Suprapubic skin (tissue), 4 donors: ENCODE data around the gene MAPKAPK3.

ENCODE experiments used
- POLR2A ChIP-seq, 2 donors: fragments of 450-650 bp; IDR thresholded peaks; one replicate each; pipeline ENCODE4 v1.6.1; 2017; ENCODE audit warnings: antibody characterized with exemption in 2 of 2, mild to moderate bottlenecking in 2 of 2, moderate library complexity in 2 of 2
- POLR2AphosphoS5 ChIP-seq, 3 donors: sonication (generic); formaldehyde crosslinking; IDR thresholded peaks; one replicate each; pipeline ENCODE4 v1.6.1; 2017; ENCODE audit warnings: antibody characterized with exemption in 3 of 3
- TF ChIP-seq, protein P1 (sequence below), 2 donors: fragments of 200-600 bp in 1 of 2; fragments of 450-650 bp in 1 of 2; sonication (generic) in 1 of 2; IDR thresholded peaks; one replicate each; pipeline ENCODE4 v1.5.1; 2016 to 2019; ENCODE audit warnings: antibody characterized with exemption in 2 of 2, mild to moderate bottlenecking in 1 of 2, moderate library complexity in 1 of 2

DNA sequence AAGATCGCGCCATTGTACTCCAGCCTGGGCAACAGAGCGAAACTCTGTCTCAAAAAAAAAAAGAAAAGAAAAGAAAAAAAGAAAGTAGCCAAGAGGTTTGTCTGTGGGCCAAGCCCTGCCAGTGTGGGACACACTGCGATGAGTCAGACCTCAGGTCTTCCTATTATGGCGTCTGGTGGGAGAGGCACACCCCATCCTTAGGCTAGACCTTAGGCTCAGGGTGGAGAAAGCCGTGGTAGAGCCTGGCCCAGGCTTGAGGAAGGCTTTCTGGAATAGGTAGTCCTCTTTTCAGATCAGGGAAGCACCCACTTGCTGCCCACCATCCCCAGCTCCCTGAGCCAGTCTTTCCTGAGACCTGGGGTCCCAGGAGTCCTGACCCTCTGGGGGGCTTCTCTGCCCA, 41.6 kb upstream of the MAPKAPK3 start:
- TF ChIP-seq POLR2AphosphoS5 (IDR thresholded peaks at IDR 0.05) (no peak), POLR2A (IDR thresholded peaks at IDR 0.05) (no peak)
- TF ChIP-seq, protein P1, sequence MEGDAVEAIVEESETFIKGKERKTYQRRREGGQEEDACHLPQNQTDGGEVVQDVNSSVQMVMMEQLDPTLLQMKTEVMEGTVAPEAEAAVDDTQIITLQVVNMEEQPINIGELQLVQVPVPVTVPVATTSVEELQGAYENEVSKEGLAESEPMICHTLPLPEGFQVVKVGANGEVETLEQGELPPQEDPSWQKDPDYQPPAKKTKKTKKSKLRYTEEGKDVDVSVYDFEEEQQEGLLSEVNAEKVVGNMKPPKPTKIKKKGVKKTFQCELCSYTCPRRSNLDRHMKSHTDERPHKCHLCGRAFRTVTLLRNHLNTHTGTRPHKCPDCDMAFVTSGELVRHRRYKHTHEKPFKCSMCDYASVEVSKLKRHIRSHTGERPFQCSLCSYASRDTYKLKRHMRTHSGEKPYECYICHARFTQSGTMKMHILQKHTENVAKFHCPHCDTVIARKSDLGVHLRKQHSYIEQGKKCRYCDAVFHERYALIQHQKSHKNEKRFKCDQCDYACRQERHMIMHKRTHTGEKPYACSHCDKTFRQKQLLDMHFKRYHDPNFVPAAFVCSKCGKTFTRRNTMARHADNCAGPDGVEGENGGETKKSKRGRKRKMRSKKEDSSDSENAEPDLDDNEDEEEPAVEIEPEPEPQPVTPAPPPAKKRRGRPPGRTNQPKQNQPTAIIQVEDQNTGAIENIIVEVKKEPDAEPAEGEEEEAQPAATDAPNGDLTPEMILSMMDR (IDR thresholded peaks at IDR 0.05) = no peak
